ENCODE measurements around the gene SPTB. TPM values are rescaled to one million over a fixed set of nuclear protein-coding genes. Genes with fewer than 3 reads are reported as not detected.
A peak's percentile ranks its signal among the peaks of the same experiment; 100 is the strongest.

SPTB gene
- total RNA-seq, 1 donor from 2014 or later: 93.1 TPM

DNA sequence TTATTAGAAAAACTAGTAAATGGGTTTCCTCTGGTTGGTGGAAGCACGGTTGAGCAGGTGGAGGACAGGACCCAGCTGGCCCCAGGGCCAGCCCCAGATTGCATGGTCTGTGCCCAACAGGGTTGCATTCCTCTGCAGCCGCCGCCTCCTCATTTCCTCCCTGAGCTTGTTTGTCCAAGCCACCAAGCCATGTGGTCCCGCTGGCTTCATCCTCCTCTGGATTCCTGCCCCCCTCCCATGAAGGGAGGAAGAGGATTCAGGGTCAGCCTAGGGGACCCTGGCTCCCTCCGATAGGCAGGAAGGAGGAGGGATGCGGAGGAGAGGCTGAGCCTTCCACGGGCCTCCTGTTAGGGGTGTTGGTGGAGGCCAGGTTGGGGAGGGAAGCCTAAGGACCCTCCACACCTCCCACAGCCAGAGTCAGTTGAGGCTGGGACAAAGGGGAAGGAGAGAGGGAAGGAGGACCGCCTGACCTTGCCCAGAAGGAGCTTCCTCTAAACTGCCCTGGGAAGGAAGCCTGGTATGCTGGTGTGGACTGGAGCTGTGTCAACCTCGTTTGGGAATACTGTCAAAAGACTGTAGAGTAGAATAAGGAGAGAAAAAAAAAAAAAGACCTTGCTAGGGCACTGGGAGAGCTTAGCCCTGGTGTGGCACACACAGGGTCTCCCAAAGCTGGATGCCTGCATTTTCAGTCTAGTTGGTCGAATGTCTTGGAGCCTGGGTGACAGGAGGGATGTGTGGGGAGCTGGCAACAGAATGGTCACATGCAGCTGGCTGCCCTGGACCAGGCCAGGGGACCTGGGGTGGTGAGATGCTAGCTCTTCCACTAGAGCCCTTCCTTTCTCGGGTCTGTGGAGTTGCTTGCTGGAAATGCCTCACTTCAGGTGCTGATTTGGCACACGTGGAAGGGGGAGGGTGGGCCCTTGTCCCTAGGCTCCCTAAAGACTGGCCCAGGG, 133.1 kb downstream of the SPTB start:
- intact Hi-C loops (cut with micrococcal nuclease): no loop called here
- ATAC-seq: peak; percentile 35
- DNase-seq: no peak

DNA sequence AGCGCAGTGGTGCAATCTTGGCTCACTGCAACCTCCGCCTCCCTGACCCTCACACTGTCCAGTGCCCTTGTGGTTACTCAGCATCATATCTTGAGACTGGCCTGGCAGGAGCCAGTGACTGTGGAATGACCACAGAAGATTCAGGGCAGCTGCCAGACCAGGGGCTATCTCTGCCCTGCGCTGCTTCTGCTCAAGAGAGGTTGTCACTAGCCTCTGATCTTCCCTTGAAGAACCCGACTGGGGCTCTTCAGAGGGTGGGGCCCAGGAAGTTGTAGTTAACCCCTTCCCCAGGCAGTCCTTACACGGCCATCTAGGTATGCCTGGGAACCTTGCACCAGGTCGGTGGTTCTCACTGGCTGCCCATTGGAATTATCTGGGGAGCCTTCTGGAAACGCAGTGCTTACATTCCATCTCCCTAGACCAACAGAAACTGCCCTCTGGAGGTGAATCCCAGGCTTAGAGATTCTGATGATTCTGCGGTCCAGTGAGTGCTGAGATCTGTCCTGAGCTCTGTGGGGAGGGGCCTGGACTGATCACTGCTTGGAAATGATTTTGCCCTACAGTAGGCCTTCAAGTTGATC, 134.1 kb downstream of the SPTB start:
- ATAC-seq (peak; percentile 49), DNase-seq (no peak)
- intact Hi-C loops (cut with micrococcal nuclease): no loop called here

DNA sequence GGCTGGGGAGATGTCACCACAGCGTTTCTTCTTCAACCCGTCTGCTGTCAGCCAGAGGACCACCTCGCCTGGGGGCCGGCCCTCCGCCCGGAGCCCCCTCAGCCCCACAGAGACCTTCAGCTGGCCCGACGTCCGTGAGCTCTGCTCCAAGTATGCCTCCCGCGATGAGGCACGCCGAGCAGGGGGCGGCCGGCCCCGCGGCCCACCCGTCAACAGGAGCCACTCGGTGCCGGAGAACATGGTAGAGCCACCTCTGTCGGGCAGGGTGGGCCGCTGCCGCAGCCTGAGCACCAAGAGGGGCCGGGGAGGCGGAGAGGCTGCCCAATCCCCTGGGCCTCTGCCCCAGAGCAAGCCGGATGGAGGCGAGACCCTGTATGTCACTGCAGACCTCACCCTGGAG, 136.6 kb downstream of the SPTB start:
- intact Hi-C loops (cut with micrococcal nuclease): no loop called here
- DNase-seq (no peak), ATAC-seq (no peak)

DNA sequence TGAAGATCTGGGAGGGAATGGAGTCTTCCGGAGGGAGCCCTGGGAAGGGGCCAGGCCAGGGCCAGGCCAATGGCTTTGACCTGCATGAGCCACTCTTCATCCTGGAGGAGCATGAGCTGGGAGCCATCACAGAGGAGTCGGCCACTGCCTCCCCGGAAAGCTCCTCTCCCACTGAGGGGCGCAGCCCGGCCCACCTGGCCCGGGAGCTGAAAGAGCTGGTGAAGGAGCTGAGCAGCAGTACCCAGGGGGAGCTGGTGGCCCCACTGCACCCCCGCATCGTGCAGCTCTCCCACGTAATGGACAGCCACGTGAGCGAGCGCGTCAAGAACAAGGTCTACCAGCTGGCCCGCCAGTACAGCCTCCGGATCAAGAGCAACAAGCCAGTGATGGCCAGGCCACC, 137.7 kb downstream of the SPTB start:
- ATAC-seq (no peak), DNase-seq (no peak)
- intact Hi-C loops (cut with micrococcal nuclease): no loop called here

DNA sequence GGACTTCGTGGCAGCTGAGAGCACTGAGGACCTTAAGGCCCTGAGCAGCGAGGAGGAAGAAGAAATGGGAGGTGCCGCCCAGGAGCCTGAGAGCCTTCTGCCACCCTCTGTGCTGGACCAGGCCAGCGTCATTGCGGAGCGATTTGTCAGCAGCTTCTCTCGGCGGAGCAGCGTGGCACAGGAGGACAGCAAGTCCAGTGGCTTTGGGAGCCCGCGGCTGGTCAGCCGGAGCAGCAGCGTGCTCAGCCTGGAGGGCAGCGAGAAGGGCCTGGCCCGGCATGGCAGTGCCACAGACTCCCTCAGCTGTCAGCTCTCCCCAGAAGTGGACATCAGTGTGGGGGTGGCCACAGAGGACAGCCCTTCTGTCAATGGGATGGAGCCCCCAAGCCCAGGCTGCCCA, 138.5 kb downstream of the SPTB start:
- no peak for ATAC-seq
- DNase-seq: no peak
- intact Hi-C loops (cut with micrococcal nuclease): no loop called here

DNA sequence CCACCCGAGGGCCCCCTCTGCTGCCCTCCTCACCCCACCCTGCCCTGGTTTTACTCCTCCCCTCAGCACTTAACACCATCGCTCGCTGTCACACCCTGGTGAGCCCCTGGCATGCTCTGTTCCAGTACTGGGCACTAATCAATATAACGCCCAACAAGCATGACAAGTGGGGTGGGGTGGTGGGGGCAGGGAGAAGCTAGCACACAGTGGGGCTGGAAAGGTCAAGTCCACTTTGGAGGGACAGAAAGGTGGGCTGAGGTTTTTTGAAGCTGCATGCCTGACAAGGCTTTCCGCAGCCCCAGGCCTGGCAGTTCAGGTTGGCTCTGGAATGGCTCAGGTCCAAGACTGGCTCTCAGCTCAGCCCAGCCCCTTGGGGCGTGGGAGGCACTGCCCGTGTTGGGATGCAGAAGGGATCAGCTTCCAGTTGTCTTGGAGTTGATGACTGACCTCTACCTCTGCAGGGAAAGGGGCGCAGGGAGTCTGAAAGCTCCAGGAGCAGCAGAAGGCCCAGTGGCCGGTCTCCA, 141.4 kb downstream of the SPTB start:
- ATAC-seq: no peak
- no peak for DNase-seq
- intact Hi-C loops (cut with micrococcal nuclease): no loop called here

DNA sequence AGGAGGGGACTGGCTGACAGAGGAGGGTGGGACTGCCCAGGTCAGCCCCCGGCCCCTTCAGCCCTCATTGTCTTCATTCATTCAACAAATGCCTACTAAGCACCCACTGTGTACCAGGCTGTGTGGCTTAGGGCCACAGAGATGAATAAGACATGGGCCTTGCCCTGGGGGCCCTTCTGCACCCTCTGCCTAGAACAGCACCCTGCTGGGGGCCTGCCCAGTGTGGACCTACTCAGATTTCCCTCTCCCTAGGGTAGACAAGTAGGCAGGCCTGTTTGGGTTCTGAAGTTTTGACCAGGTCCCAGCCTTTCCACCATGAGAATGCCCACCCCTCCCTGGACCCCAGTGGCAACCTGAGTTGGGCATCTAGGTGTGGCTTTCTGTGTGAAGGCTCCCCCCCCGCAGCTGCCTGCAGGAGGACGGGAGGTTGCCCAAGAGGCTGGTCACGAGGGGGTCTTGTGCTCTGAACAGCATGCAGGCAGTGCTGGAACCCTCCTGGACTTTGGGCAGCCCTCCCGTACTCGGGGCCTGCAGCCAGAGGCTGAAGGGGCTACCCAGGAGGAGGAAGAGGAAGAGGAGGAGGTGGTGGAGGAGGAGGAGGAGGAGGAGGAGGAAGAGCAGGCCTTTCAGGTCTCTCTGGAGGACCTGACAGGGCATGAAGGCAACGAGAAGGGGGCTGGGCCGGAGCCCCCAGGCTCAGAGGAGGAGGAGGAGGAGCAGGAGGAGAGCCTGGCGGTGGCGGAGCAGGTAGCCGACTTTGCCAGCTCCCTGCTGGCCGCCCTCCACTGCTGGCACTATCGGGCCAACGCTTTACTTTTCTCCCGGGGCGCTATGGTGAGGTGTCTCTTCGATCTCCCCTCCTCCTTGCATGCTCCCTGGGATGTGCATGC, 142.1 kb downstream of the SPTB start:
- ATAC-seq: no peak
- intact Hi-C loops (cut with micrococcal nuclease): no loop called here
- DNase-seq: no peak

DNA sequence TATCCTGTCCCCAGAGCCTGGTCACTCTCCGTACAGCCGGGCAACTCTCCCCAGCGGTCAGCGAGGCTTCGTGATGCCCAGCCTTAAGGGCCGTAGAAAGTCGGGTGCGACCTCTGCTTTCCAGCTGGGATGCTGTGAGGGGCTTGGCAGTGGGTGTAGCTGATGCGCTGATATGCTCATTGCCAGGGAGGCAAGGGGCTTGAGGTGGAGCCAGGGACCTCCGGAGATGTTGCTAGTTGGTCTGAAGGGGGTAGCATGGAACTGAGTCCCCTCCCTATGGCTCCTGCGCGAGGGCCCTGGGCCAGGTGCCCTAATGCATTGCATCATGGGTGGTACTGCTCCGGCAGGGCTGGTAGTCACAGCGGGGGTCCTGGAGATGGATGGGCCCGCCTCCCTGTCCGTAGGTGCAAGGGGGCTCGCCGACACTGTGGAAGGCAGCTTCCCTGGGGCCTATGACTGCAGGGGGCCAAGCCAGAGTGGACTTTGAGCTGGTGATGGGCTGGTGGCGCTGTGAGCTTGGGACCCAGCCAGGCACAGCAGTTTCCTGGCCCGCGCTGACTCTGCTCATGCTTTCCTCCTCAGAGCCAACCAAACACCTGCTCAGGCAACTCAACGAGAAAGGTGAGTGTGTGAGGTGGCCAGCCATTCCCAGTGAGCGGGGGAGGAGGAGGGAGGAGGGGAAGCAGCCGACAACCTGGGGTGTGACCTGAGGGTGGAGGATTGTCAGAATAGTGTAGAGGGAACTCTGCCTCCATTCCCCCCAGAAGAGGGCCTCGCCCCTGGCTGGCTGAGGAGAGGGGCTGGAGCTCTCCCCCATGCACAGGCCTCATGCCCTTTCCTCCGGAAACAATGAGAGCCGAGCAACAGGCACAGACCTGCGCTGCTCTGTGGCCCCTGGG, 143.2 kb downstream of the SPTB start:
- DNase-seq: no peak
- no peak for ATAC-seq
- intact Hi-C loops (cut with micrococcal nuclease): no loop called here

DNA sequence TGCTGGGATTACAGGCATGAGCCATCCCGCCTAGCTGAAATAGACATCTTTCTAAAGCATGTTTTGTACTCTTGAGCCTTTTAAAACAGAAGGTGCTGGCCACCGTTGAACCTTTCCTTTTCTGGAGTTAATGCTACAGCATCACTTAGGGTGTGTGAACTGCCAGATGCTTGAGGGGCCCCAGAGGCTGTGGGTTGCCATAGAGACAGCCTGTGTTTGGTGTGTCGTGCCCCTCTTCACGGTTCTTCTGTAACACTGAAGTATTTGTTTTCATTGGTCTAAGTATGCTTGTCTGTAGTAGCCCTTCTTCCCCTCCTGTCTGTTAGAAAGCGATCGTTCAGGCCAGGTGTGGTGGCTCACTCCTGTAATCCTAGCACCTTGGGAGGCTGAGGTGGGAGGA, 144.7 kb downstream of the SPTB start:
- intact Hi-C loops (cut with micrococcal nuclease): no loop called here

DNA sequence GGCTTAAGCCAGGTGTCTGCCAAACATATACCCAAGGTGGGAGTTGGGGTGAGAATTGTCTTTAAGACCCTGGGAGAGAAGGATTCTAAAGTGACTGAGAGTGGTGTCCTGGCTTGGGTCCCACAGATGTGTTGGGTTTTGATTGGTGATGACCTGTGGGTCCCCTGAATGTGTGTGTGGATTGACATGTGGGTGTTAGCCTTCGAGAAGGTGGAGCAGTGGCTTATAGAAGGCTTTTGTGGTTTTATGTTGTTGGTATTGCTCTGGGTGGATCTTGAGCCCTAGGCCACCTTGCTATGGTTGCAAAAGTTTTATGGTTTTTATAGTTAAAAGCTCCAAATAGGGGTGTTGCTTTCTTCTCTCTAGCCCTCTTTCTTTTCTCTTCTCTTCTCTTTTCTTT, 145.8 kb downstream of the SPTB start:
- no peak for ATAC-seq
- intact Hi-C loops (cut with micrococcal nuclease): no loop called here
- no peak for DNase-seq

More for the DNA sequence above, 144.7 kb downstream of the SPTB start:
- no peak for DNase-seq
- no peak for ATAC-seq

DNA sequence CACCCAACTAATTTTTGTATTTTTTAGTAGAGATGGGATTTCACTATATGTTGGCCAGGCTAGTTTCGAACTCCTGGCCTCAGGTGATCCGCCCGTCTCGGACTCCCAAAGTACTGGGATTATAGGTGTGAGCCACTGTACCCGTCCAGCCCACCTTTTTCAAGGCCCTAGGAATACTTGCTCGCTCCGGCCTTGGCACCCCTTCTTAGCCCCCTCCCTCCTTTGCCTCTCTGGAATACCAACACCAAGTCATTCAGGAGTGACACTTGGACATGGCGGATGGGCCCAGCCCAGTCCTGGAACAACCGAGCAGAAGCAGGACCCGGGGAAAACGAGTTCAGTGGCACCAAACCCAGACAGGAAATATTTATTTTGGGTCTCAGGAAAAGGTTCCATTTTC, 146.4 kb downstream of the SPTB start:
- ATAC-seq (no peak), DNase-seq (no peak)
- intact Hi-C loops (cut with micrococcal nuclease): no loop called here

DNA sequence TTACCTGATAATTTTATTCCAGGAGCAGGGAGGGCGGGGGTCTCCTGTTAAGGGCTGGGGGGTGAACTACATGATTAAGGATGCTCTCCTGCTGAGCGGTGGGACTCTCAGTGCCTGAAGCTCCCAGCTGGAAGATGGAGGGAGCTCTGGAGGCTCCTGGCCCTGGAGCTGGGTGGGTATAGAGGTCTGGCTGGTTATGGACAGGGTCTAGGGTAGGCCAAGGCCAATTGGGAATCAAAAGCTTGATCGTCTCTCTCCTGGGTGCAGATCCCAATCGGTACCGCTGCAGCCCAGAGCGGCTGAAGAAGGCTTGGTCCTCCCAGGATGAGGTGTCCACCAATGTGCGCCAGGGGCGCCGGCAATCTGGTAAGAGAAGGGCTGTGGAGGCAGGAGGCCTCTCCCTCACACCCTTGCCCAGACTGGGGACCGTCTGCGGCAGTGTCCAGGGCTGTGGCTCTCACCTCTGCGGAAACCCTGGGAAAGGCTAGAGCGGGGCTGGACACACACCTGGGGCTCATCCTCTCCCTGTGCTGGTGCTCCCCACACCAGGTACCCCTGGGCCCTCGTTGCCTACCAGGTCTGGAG, 147.1 kb downstream of the SPTB start:
- no peak for ATAC-seq
- DNase-seq: no peak
- intact Hi-C loops (cut with micrococcal nuclease): no loop called here

DNA sequence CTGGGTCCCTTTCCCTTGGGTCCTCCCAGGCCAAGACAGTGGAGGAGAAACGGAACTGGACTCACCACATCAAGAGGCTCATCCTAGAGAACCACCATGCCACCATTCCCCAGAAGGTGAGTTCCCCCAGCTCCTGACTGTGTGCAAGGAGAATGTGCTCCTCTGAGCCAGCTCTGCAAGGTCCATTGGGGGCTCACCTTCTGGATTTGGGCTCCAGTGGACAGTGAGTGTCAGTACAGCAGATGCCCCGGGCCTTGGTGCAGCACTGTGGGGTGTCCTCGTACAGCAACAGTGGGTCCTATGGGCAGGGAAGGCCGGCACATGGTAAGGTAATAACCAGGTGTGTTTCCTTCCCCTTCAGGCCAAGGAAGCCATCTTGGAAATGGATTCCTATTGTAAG, 147.6 kb downstream of the SPTB start:
- intact Hi-C loops (cut with micrococcal nuclease): no loop called here
- DNase-seq (no peak), ATAC-seq (no peak)

DNA sequence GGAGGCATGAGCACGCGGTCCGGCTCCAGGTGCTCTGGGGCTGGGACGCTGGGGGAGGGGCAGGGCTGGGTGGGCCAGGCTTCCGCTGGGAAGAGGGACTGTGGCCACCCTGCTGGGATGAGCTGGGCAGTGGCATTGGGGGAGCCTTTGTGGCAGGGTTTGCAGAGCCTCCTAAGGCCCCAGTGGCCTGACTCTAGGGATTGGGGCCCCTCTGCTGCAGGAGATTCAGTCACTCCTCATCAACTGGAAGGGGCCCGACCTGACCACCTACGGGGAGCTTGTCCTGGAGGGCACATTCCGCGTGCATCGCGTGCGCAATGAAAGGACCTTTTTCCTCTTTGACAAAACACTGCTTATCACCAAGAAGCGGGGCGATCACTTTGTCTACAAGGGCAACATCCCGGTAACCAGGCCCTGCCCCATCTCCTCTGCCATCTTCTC, 148.5 kb downstream of the SPTB start:
- DNase-seq (no peak), ATAC-seq (no peak)
- intact Hi-C loops (cut with micrococcal nuclease): no loop called here

DNA sequence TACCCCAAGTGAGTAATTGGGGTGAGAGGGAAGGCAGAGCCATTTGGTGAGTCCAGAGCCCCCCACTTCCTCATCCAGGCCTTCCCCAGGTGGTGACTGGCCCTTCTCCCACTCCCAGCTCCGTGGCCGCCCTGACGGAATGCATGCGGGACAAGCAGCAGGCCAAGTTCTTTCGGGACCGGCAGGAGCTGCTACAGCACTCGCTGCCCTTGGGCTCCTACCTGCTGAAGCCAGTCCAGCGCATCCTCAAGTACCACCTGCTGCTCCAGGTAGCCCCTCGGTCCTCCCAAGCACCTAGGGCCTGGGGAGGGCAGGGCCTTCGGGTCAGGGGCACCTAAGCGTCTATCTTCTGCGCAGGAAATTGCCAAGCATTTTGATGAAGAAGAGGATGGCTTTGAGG, 149.0 kb downstream of the SPTB start:
- DNase-seq (no peak), ATAC-seq (no peak)
- intact Hi-C loops (cut with micrococcal nuclease): no loop called here

DNA sequence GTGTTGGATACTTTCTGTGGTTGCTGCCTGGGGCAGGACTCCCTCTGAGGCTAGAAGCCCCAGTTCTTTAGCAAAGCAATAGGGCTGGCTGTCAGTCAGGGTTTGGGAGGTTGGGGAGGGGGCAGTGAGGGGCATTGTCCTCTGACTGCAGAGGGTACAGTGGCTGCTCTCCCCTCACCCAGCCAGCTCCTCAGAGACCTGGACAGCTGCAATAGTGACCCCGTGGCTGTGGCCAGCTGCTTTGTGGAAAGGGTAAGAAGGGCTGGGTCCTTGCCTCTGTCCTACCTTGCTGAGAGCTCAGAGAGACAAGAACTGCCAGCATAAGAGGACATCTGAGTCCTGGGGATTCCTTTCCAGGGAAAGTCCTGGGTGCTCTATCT, 149.7 kb downstream of the SPTB start:
- intact Hi-C loops (cut with micrococcal nuclease): no loop called here
- DNase-seq: no peak
- no peak for ATAC-seq

DNA sequence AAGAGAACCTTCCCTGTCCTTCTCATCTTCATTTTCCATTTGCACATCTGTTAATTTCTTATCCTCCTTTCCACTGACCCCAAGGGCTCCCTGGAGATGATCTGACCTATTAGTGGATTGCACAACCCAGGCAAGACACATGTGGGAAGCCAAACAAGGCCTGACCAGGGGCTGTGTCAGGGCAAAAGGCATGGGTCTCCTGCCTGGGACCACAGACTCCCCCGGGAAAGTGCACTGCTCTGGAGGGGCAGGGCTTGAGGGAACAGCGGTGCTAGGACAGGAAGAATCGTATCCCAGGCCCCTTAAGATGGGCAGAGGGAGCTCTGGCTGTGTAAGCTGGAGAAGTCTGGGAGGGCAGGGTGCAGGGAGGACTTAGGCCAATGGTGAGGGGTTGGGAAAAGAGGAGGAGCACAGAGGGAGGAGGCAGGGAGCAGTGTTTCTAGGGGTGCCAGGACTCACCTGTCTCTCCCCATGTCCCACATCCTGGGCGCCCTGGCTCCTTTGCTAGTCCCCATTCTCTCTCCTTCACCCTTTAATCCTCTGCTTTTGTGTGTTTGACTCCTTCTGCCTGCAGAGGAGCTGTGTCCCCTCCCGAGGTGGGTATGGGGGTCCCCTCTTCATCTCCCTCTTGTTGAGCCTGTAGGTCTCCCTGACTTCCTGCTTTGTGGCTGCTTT, 150.2 kb downstream of the SPTB start:
- intact Hi-C loops (cut with micrococcal nuclease): no loop called here
- DNase-seq (peak; percentile 64), ATAC-seq (peak; percentile 82)

DNA sequence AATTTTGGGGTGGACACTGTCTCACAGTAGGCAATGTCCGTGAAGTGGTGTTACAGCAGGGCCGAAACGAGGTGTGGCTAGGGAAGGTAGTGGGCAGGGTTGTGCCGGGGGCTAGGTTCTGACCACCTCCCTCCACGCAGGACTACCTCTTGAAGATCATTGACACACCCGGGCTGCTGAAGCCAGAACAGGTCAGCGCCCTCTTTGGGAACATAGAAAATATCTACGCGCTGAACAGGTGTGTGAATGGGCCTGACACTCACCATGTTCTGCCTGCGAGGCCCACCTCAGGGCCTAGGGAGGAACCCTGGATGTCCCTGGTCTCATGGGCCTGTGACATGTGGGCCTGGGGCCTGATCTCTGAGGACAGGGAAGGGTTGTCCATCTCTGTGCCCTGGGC, 150.9 kb downstream of the SPTB start:
- no peak for ATAC-seq
- DNase-seq: no peak
- intact Hi-C loops (cut with micrococcal nuclease): no loop called here

Data from left ventricle myocardium superior (tissue), 1 donor.